GM18511 (cell line): ENCODE measurements around the gene NSUN7.
"Not testable (repeated sequence)": the region's sequence is repeated elsewhere in the genome, so short reads cannot be mapped to it uniquely, and the experiment has no call there.

ENCODE experiments used
- ATAC-seq: cut with Tn5 transposase; IDR thresholded peaks from one replicate; pipeline ENCODE4 v1.9.1; 2021; ENCODE audit warnings: mild to moderate bottlenecking, moderate library complexity; ENCODE audit not compliant: unreplicated experiment

Gene NSUN7

DNA sequence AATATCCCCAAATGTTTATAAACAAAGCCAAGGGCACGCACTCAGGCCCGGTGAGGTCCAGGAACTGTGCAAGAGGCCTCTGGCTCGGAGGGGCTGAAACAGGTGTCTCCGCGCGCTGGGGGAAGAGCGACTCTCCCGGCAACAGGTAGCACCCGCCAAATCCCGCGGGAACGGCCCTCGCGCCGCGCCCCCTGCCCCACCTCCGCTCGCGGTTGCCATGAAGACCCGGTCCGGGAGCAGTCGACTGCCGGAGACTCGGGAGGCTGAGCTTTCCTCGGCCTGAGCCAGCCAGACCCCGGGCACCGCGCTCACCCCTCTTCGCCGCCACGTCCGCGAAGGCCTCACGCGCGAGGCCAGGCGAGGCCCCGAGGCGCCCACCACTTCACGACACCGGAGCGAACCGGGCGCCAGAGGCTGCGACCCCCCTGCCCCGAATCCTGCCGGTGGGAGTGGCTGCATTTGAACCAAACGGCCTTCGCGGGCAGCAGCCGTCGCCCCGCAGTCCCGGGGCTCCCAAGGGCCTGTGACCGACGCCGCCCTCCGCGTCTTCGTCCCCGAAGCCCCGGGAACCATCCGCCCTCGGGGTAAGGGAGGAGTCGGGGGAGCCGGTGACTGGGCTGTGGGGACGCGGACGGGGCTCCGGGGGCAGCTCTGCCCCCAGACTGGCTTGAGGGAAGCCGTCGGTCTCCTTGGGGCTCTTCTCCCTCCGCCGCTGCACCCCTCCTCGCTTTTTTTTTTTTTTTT lies at the start of gene NSUN7:
Gene NSUN7, plus strand, starts transcription at position 239 of the 744 bp plus-strand sequence. CDS start 739 bp downstream, outside the sequence.
- peak; percentile 68 for ATAC-seq

GRCh38 chr4:40702137-40702799 lies 47.5 kb upstream of the NSUN7 start:
- no peak for ATAC-seq

DNA sequence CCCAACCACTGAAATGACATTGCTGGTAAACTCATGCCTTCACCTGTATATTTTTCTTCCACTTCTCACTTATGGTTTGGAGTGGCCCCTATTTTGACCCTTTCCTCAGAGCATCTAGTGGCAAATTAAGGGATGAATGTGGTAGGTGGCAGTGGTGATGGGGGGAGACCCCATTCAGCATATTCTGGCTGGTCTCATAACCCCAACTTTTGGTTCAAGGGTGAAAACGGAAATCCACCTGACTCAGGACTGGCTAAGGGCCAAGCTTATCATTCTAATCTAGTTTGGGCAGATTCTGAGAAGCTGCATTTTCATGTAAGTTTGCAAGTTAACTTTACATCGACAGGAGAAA lies 47.0 kb upstream of the NSUN7 start:
- ATAC-seq: no peak

GRCh38 chr4:40704073-40704472 lies 45.7 kb upstream of the NSUN7 start:
- no peak for ATAC-seq

DNA sequence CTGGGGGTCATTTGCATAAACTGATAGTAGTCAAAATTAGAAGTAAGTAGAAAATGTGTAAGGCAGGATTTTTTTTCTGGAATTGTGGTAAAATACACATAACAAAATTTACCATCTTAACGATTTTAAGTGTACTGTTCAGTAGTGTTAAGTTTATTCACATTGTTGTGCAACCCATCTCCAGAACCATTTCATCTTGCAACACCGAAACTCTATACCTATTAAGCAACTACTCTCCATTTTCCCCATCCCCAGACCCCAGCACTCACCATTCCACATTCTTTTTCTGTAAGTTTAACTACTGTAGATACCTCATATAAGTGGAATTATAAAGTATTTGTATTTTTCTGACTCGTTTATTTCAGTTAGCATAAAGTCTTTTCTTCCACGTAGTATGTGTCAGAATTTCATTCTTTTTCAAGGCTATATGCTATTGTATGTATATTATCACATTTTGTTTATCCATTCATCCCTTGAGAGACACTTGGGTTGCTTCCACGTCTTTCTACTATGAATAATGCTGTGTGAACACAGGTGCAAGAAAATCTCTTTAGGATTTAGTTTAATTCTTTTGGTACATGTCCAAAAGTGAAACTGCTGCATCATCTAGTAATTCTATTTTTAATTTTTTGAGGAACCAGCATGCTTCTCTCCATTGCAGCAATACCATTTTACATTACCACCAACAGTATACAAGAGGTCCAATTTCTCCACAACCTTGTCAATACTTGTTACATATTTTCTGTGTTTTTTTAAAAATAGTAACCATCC lies 39.1 kb upstream of the NSUN7 start:
- ATAC-seq: no peak

- ATAC-seq: not testable (repeated sequence)
Observed at GRCh38 chr4:40713001-40713400, 36.8 kb upstream of the NSUN7 start.

DNA sequence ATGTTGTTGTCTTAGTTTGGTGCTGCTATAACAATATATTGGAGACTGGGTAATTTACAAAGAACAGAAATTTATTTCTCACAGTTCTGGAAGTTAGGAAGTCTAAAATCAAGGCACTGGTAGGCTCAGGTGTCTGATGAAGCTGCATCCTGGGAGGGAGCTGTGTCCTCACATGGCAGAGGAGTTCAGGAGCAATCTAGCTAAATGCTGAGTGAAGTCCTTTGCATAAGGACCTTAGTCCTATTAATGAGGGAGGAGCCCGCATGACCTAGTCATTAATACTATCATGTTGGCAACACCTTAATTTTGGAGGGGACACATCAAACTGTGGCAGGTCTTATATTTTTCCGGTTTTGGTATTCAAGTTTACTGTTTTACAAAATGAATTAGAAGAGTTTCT lies 36.0 kb upstream of the NSUN7 start:
- ATAC-seq: no peak

- no peak for ATAC-seq
Observed at GRCh38 chr4:40718586-40718985, 31.2 kb upstream of the NSUN7 start.

- ATAC-seq: peak; percentile 68
Observed at GRCh38 chr4:40719008-40719623, 30.6 kb upstream of the NSUN7 start.

GRCh38 chr4:40720351-40720750 lies 29.4 kb upstream of the NSUN7 start:
- no peak for ATAC-seq

DNA sequence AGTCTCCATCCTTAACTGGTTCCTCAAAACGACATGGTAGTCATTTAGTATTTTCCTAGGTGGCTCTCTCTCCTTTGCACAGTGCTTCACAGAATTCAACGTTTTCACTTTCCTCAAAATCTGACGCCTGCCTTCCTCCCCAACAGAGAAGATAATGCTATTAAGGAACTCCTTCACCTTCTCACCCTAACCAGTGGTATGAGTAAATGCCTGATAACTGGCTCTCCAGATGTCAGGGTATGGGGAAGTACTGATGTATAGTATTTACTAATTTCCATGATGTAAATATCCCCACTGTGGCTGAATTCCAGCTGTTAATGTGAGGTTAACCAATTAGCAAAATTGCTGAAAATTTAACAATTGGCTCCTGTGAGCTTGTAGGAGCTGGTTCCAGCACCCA lies 28.8 kb upstream of the NSUN7 start:
- ATAC-seq: no peak

- ATAC-seq: no peak
Observed at GRCh38 chr4:40721730-40722171, 28.0 kb upstream of the NSUN7 start.

DNA sequence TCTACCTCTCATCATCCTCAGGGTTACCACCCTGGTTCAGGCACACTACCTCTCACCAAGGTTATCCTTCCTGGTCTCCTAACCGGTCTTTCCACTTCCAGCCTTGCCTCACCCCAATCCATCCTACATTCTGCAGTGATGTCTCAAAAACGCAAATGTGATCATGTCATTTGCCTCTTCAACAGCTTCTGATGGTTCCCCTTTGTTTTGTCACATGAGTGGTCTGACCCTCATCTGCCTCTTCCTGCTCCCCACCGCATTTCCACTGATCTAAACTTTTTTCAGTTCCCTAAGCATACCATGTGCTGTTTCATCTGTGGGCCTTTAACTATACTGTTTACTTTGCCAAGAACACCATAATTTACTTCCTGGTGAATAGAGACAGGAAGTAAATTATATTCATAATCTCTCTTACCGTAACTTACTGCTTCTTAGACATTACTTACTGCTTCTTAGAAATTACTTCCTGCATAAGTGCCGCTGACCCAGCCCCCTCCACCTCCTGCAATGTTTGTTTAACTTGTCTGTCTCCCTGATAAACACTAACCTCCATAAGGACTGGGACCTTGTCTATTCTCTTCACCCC lies 27.1 kb upstream of the NSUN7 start:
- ATAC-seq: peak; percentile 76

DNA sequence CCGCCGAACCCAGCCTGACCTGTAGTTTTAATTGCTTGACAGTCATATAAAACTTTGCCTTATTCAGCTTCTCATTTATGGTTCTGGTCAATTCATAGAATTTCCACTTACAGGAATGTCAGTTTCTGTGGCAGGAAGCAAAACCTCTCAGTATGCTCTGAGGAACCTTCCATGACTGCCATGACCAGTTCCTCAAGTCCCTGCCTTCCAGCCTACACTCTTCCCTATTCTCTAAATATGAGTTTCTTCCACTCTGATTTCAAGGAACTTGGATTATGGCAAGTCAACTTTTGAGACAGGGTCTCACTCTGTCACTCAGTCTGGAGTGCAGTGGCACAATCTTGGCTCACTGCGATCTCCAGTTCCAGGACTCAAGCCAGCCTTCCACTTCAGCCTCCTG lies 26.0 kb upstream of the NSUN7 start:
- ATAC-seq: no peak

GRCh38 chr4:40728333-40728732 lies 21.4 kb upstream of the NSUN7 start:
- no peak for ATAC-seq

- ATAC-seq: no peak
Observed at GRCh38 chr4:40729555-40729954, 20.2 kb upstream of the NSUN7 start.

DNA sequence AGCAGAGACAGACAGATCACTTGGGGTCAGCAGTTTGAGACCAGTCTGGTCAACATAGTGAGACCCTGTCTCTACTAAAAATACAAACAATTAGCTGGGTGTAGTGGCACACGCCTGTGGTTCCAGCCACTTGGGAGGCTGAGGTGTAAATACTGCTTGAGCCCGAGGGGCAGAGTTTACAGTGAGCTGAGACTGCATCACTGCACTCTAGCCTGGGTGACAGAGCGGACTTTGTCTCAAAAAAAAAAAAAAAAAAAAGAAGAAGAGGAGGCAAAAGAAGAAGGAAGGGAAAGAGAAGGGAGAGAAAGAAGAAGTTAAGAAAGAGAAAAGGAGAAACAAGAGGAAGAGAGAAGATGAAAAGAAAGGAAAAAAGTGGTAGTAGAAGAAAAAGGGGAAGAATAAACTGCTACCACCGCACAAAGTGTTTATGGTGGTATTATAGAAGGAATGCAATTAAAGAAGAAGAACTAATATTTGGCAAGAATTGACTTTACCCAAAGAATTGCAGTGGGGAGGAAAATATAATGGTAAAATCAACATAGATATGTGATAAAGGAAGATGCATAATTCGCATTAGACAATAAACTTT lies 19.6 kb upstream of the NSUN7 start:
- ATAC-seq: no peak

DNA sequence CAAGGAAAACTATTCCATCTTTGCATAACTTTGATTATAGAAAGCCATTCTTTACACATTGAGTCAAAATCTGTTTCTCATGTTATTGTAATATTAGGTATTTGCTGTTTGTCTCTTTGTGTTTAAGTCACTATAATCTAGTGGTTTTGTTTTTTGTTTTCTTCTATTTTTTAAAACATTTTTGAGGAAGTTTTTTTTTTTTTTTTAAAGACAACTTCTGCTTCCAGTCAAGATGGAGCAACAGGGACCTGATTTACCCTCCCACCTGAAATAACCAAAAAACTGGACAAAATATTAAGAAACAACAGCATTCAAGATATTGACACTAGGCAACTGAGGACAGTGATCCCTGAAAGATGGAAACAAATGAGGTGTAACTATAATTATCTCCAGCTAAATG lies 18.4 kb upstream of the NSUN7 start:
- ATAC-seq: peak; percentile 14

- peak; percentile 86 for ATAC-seq
Observed at GRCh38 chr4:40731792-40732245, 17.9 kb upstream of the NSUN7 start.

DNA sequence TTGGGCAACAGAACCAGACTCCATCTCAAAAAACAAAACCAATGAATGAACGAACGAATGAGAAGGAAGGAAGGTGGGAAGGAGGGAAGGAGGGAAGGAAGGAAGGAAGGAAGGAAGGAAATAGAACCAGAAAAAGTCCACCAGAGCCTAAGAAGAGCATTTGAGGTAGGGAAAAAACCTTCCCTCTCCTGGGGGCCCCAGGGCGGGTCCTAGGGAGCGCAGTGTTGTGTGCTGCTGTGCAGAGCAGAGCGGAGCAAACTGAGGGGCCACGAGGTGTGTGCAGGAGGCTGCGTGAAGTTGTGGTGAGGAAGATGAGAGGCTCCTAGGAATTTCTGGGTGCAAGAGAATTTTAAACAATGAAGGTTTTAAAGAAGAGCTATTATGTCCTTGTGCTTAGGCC lies 16.0 kb upstream of the NSUN7 start:
- ATAC-seq: no peak

DNA sequence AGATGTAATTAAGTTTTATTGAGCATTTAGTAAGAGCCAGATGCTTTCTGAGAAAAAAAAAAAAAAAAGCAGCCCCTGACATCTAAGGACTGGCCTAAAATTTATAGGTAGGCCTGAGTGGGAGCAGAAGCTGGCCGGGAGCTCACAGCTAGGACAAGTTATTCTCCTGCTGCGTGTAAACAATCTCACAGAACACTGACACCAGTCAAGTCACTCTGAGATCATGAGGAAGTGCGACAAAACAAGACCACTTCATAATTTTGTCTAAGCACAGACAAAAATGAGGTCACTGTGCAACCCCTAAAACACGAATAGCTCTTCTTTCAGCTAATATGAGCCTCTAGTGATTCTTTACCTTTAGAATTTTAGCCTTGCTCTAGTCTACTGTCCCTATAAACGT lies 15.3 kb upstream of the NSUN7 start:
- ATAC-seq: no peak
